Measurements from ENCODE around the gene KLHL24.

Gene KLHL24

DNA sequence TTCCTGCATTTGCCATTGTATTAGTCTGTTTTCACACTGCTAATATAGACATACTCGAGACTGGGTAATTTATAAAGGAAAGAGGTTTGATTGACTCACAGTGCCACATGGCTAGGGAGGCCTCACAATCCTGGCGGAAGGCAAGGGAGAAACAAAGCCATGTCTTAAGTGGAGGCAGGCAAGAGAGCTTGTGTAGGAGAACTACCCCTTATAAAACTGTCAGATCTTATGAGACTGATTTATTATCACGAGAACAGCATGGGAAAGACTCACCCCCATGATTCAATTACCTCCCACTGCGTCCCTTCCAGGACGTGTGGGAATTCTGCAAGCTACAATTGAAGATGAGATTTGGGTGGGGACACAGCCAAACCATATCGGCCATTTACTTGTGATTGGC, 90.0 kb downstream of the KLHL24 start:
- no peak overlapping the region for H3K18ac ChIP-seq (ENCODE audit: low read length)
- no peak overlapping the region for H3K4ac ChIP-seq (ENCODE audit: low read depth, low read length)
- H2AK5ac ChIP-seq (ENCODE audit: low read length): no peak overlapping the region
- no peak overlapping the region for H2AFZ ChIP-seq (ENCODE audit: insufficient read depth, low read length, poor library complexity)
- no peaks in the 10 kb centered on the region for H3K79me1 ChIP-seq (ENCODE audit: low read length)
- no peaks in the 10 kb centered on the region for H3K9me3 ChIP-seq (ENCODE audit: insufficient read depth, low read depth, low read length)
- no peak overlapping the region for H4K91ac ChIP-seq (ENCODE audit: low read depth, low read length)
- DNase-seq: no peak
- H3K27ac ChIP-seq (ENCODE audit: low read depth, low read length): no peak overlapping the region
- H3K23ac ChIP-seq (ENCODE audit: low read length): no peak overlapping the region
- no peaks in the 10 kb centered on the region for H3K27me3 ChIP-seq (ENCODE audit: insufficient read depth, low read length)
- H3K79me2 ChIP-seq (ENCODE audit: control insufficient read depth, insufficient read depth, low read length, poor library complexity): no peaks in the 10 kb centered on the region
- H3K4me2 ChIP-seq (ENCODE audit: low read length): no peak overlapping the region
- no CpG with 5 or more reads among the region's 6 CpGs for WGBS (ENCODE audit: extremely low coverage, insufficient coverage, insufficient read length)
- H2BK12ac ChIP-seq (ENCODE audit: low read length): no peak overlapping the region
- no peaks in the 10 kb centered on the region for H3K4me1 ChIP-seq (ENCODE audit: control insufficient read depth in 1 of 2, insufficient read depth in 2 of 2, low read length in 2 of 2)
- no peak overlapping the region for H4K8ac ChIP-seq (ENCODE audit: low read depth, low read length)
- H2BK5ac ChIP-seq (ENCODE audit: low read depth, low read length, poor library complexity): no peak overlapping the region
- no peak overlapping the region for H2BK120ac ChIP-seq (ENCODE audit: insufficient read depth, low read length, poor library complexity)
- H3K9ac ChIP-seq (ENCODE audit: low read length): no peak overlapping the region
- no peak overlapping the region for H3K14ac ChIP-seq (ENCODE audit: low read length)
- no peak overlapping the region for H4K12ac ChIP-seq (ENCODE audit: low read depth, low read length)
- peaks cover 24 to 26% of the 10 kb centered on the region in 2 experiments for H3K36me3 ChIP-seq (ENCODE audit: control insufficient read depth in 1 of 2, insufficient read depth in 2 of 2, low read length in 2 of 2)
- no peak overlapping the region for H3K4me3 ChIP-seq (ENCODE audit: low read depth, low read length)

DNA sequence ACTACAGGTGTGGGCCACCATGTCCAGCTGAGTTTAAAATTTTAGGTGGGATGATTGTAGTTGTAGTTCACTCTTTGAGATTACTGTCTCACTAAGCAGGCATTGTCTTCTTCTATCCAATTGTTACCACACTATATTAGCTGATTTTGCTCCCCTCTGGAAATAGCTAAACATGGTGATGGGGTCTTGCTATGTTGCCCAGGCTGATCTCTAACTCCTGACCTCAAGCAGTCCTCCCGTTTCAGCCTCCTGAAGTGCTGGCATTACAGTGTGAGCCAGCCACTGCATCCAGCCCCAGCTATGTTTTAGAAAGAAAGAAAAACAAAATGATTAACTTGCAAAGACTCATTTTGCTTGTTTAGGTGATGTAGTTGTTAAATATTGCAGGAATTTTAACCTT, 92.8 kb downstream of the KLHL24 start:
- H3K27me3 ChIP-seq (ENCODE audit: insufficient read depth, low read length): no peaks in the 10 kb centered on the region
- no peak overlapping the region for H2AK5ac ChIP-seq (ENCODE audit: low read length)
- no peak overlapping the region for H4K8ac ChIP-seq (ENCODE audit: low read depth, low read length)
- no peak overlapping the region for H2BK120ac ChIP-seq (ENCODE audit: insufficient read depth, low read length, poor library complexity)
- peaks cover 22 to 31% of the 10 kb centered on the region in 2 experiments for H3K36me3 ChIP-seq (ENCODE audit: control insufficient read depth in 1 of 2, insufficient read depth in 2 of 2, low read length in 2 of 2)
- no peak overlapping the region for H3K14ac ChIP-seq (ENCODE audit: low read length)
- H3K4me3 ChIP-seq (ENCODE audit: low read depth, low read length): no peak overlapping the region
- no peaks in the 10 kb centered on the region for H3K4me1 ChIP-seq (ENCODE audit: control insufficient read depth in 1 of 2, insufficient read depth in 2 of 2, low read length in 2 of 2)
- H3K9me3 ChIP-seq (ENCODE audit: insufficient read depth, low read depth, low read length): no peaks in the 10 kb centered on the region
- H2BK12ac ChIP-seq (ENCODE audit: low read length): no peak overlapping the region
- H3K23ac ChIP-seq (ENCODE audit: low read length): no peak overlapping the region
- no peak overlapping the region for H4K91ac ChIP-seq (ENCODE audit: low read depth, low read length)
- H2AFZ ChIP-seq (ENCODE audit: insufficient read depth, low read length, poor library complexity): no peak overlapping the region
- no peaks in the 10 kb centered on the region for H3K79me1 ChIP-seq (ENCODE audit: low read length)
- H2BK5ac ChIP-seq (ENCODE audit: low read depth, low read length, poor library complexity): no peak overlapping the region
- no peak overlapping the region for H3K4me2 ChIP-seq (ENCODE audit: low read length)
- WGBS (ENCODE audit: extremely low coverage, insufficient coverage, insufficient read length): no CpG with 5 or more reads among the region's 1 CpG
- no peak for DNase-seq
- no peaks in the 10 kb centered on the region for H3K79me2 ChIP-seq (ENCODE audit: control insufficient read depth, insufficient read depth, low read length, poor library complexity)
- H3K18ac ChIP-seq (ENCODE audit: low read length): no peak overlapping the region
- no peak overlapping the region for H3K4ac ChIP-seq (ENCODE audit: low read depth, low read length)
- H3K27ac ChIP-seq (ENCODE audit: low read depth, low read length): no peak overlapping the region
- H3K9ac ChIP-seq (ENCODE audit: low read length): no peak overlapping the region
- H4K12ac ChIP-seq (ENCODE audit: low read depth, low read length): no peak overlapping the region

DNA sequence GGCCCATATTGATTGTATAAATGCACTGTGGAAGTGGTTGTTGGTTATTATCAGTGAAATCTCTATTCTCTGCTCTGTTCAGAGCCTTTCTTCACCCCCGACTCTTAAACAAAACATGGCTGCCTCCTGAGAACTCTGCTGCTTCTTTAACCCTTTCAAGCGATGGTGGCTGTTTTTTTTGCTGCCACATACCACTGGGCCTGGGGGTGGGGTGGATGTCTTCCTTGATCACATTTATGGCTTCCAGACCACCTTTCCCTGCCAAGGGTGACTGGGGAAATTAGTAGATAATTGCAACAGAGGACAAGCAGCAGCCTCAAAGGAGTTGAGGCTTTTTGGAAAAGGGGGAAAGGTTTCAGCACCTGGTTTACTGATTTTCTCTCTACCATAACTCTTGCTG, 94.9 kb downstream of the KLHL24 start:
- H3K4ac ChIP-seq (ENCODE audit: low read depth, low read length): no peak overlapping the region
- H3K18ac ChIP-seq (ENCODE audit: low read length): no peak overlapping the region
- H3K9me3 ChIP-seq (ENCODE audit: insufficient read depth, low read depth, low read length): no peaks in the 10 kb centered on the region
- peaks cover 0 to 2% of the 10 kb centered on the region in 2 experiments for H3K4me1 ChIP-seq (ENCODE audit: control insufficient read depth in 1 of 2, insufficient read depth in 2 of 2, low read length in 2 of 2)
- no peaks in the 10 kb centered on the region for H3K27me3 ChIP-seq (ENCODE audit: insufficient read depth, low read length)
- no peak overlapping the region for H4K8ac ChIP-seq (ENCODE audit: low read depth, low read length)
- no peak overlapping the region for H2BK12ac ChIP-seq (ENCODE audit: low read length)
- H3K4me2 ChIP-seq (ENCODE audit: low read length): no peak overlapping the region
- no peak overlapping the region for H3K23ac ChIP-seq (ENCODE audit: low read length)
- H2BK5ac ChIP-seq (ENCODE audit: low read depth, low read length, poor library complexity): no peak overlapping the region
- H4K12ac ChIP-seq (ENCODE audit: low read depth, low read length): no peak overlapping the region
- H4K91ac ChIP-seq (ENCODE audit: low read depth, low read length): no peak overlapping the region
- H3K36me3 ChIP-seq (ENCODE audit: control insufficient read depth in 1 of 2, insufficient read depth in 2 of 2, low read length in 2 of 2): peaks cover 27 to 29% of the 10 kb centered on the region in 2 experiments
- H3K14ac ChIP-seq (ENCODE audit: low read length): no peak overlapping the region
- no peak for DNase-seq
- no CpG with 5 or more reads among the region's 2 CpGs for WGBS (ENCODE audit: extremely low coverage, insufficient coverage, insufficient read length)
- no peak overlapping the region for H3K4me3 ChIP-seq (ENCODE audit: low read depth, low read length)
- no peak overlapping the region for H3K27ac ChIP-seq (ENCODE audit: low read depth, low read length)
- H2BK120ac ChIP-seq (ENCODE audit: insufficient read depth, low read length, poor library complexity): no peak overlapping the region
- no peaks in the 10 kb centered on the region for H3K79me1 ChIP-seq (ENCODE audit: low read length)
- no peaks in the 10 kb centered on the region for H3K79me2 ChIP-seq (ENCODE audit: control insufficient read depth, insufficient read depth, low read length, poor library complexity)
- no peak overlapping the region for H2AFZ ChIP-seq (ENCODE audit: insufficient read depth, low read length, poor library complexity)
- no peak overlapping the region for H3K9ac ChIP-seq (ENCODE audit: low read length)
- no peak overlapping the region for H2AK5ac ChIP-seq (ENCODE audit: low read length)

DNA sequence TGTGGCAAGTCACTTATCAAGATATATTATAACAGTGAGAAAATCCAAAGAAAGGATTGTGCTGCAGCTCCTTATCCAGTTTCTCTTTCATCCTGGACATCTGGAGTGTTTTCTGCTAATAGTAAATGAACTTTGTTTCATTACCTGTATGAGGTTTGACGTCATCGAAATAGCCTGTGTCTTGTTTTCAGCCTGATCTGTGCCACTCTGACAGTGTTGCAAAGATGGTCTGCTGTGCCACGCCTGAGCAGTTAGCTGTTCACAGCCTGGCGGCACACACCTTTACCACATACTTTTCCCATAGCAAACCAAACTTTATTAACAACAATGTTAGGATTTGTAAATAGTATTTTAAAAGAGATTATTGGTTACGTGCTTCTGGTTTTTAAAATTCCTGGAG, 96.2 kb downstream of the KLHL24 start:
- H3K79me2 ChIP-seq (ENCODE audit: control insufficient read depth, insufficient read depth, low read length, poor library complexity): no peaks in the 10 kb centered on the region
- no peak overlapping the region for H3K23ac ChIP-seq (ENCODE audit: low read length)
- no peak overlapping the region for H2BK5ac ChIP-seq (ENCODE audit: low read depth, low read length, poor library complexity)
- H2BK12ac ChIP-seq (ENCODE audit: low read length): no peak overlapping the region
- no peaks in the 10 kb centered on the region for H3K79me1 ChIP-seq (ENCODE audit: low read length)
- H3K27me3 ChIP-seq (ENCODE audit: insufficient read depth, low read length): no peaks in the 10 kb centered on the region
- H3K9ac ChIP-seq (ENCODE audit: low read length): no peak overlapping the region
- H3K4ac ChIP-seq (ENCODE audit: low read depth, low read length): no peak overlapping the region
- H3K4me2 ChIP-seq (ENCODE audit: low read length): no peak overlapping the region
- H3K4me3 ChIP-seq (ENCODE audit: low read depth, low read length): no peak overlapping the region
- WGBS (ENCODE audit: extremely low coverage, insufficient coverage, insufficient read length): no CpG with 5 or more reads among the region's 5 CpGs
- H3K18ac ChIP-seq (ENCODE audit: low read length): no peak overlapping the region
- H4K12ac ChIP-seq (ENCODE audit: low read depth, low read length): no peak overlapping the region
- H2AFZ ChIP-seq (ENCODE audit: insufficient read depth, low read length, poor library complexity): no peak overlapping the region
- DNase-seq: no peak
- H3K14ac ChIP-seq (ENCODE audit: low read length): no peak overlapping the region
- peaks cover 27% of the 10 kb centered on the region in 2 experiments for H3K36me3 ChIP-seq (ENCODE audit: control insufficient read depth in 1 of 2, insufficient read depth in 2 of 2, low read length in 2 of 2)
- H4K91ac ChIP-seq (ENCODE audit: low read depth, low read length): no peak overlapping the region
- H3K4me1 ChIP-seq (ENCODE audit: control insufficient read depth in 1 of 2, insufficient read depth in 2 of 2, low read length in 2 of 2): peaks cover 0 to 2% of the 10 kb centered on the region in 2 experiments
- no peak overlapping the region for H4K8ac ChIP-seq (ENCODE audit: low read depth, low read length)
- no peak overlapping the region for H2BK120ac ChIP-seq (ENCODE audit: insufficient read depth, low read length, poor library complexity)
- no peaks in the 10 kb centered on the region for H3K9me3 ChIP-seq (ENCODE audit: insufficient read depth, low read depth, low read length)
- no peak overlapping the region for H3K27ac ChIP-seq (ENCODE audit: low read depth, low read length)
- no peak overlapping the region for H2AK5ac ChIP-seq (ENCODE audit: low read length)

All from trophoblast cell (in vitro differentiated cells and primary cell).